ENCODE data around the gene MIPOL1. TPM values are rescaled to one million over a fixed set of nuclear protein-coding genes. Genes with fewer than 3 reads are reported as not detected.
"Not testable (repeated sequence)": the region's sequence is repeated elsewhere in the genome, so short reads cannot be mapped to it uniquely, and the experiment has no call there.

Gene MIPOL1
- total RNA-seq, 2 donors from 2014 or later, result 0.23 TPM; not detected in 1

- not testable (repeated sequence) for H3K9me3 Mint-ChIP-seq; H3K27ac Mint-ChIP-seq; H3K36me3 Mint-ChIP-seq; DNase-seq (ENCODE audit: low spot score in 2 of 2); ATAC-seq
Observed at GRCh38 chr14:37180886-37181285, 16.9 kb upstream of the MIPOL1 start.

- ATAC-seq (no peak), DNase-seq (ENCODE audit: low spot score in 2 of 2) (no peak)
- Mint-ChIP-seq H3K36me3 (peaks cover 5% of the 10 kb centered on the region in 2 donors), H3K9me3 (peaks cover 8% of the 10 kb centered on the region in 2 donors), H3K27ac (no peak overlapping the region)
Observed at GRCh38 chr14:37181441-37181840, 16.3 kb upstream of the MIPOL1 start.

- ATAC-seq; DNase-seq (ENCODE audit: low spot score in 2 of 2); H3K27ac Mint-ChIP-seq: not testable (repeated sequence)
- Mint-ChIP-seq H3K36me3 (peaks cover 5 to 11% of the 10 kb centered on the region in 2 donors), H3K9me3 (peaks cover 9 to 14% of the 10 kb centered on the region in 2 donors)
Observed at GRCh38 chr14:37184520-37184919, 13.2 kb upstream of the MIPOL1 start.

GRCh38 chr14:37185670-37186069 lies 12.1 kb upstream of the MIPOL1 start:
- DNase-seq (ENCODE audit: low spot score in 2 of 2) (no peak), ATAC-seq (no peak)
- peaks cover 18 to 20% of the 10 kb centered on the region in 2 donors for H3K9me3 Mint-ChIP-seq
- H3K36me3 Mint-ChIP-seq, result peaks cover 5 to 11% of the 10 kb centered on the region in 2 donors
- no peak overlapping the region for H3K27ac Mint-ChIP-seq

GRCh38 chr14:37186865-37187264 lies 10.9 kb upstream of the MIPOL1 start:
- H3K27ac Mint-ChIP-seq, result no peak overlapping the region
- peaks cover 20 to 23% of the 10 kb centered on the region in 2 donors for H3K9me3 Mint-ChIP-seq
- DNase-seq (ENCODE audit: low spot score in 2 of 2) (no peak), ATAC-seq (no peak)
- H3K36me3 Mint-ChIP-seq, result peaks cover 5 to 11% of the 10 kb centered on the region in 2 donors

- H3K27ac Mint-ChIP-seq, result no peak overlapping the region
- ATAC-seq (no peak), DNase-seq (ENCODE audit: low spot score in 2 of 2) (no peak)
- peaks cover 19% of the 10 kb centered on the region in 2 donors for H3K9me3 Mint-ChIP-seq
- peaks cover 1 to 7% of the 10 kb centered on the region in 2 donors for H3K36me3 Mint-ChIP-seq
Observed at GRCh38 chr14:37187294-37187693, 10.4 kb upstream of the MIPOL1 start.

GRCh38 chr14:37187840-37188577 lies 9.7 kb upstream of the MIPOL1 start:
- peaks cover 19% of the 10 kb centered on the region in 2 donors for H3K9me3 Mint-ChIP-seq
- not testable (repeated sequence) for DNase-seq (ENCODE audit: low spot score in 2 of 2)

GRCh38 chr14:37189733-37190132 lies 8.0 kb upstream of the MIPOL1 start:
- peaks cover 19% of the 10 kb centered on the region in 2 donors for H3K9me3 Mint-ChIP-seq
- not testable (repeated sequence) for H3K36me3 Mint-ChIP-seq; H3K27ac Mint-ChIP-seq; DNase-seq (ENCODE audit: low spot score in 2 of 2); ATAC-seq

More at GRCh38 chr14:37187840-37188577, 9.7 kb upstream of the MIPOL1 start:
- not testable (repeated sequence) for H3K36me3 Mint-ChIP-seq, H3K27ac Mint-ChIP-seq, ATAC-seq

GRCh38 chr14:37194698-37195097 lies 3.0 kb upstream of the MIPOL1 start:
- Mint-ChIP-seq H3K36me3 (peaks cover 5 to 14% of the 10 kb centered on the region in 2 donors), H3K27ac (no peak overlapping the region), H3K9me3 (peaks cover 9 to 12% of the 10 kb centered on the region in 2 donors)
- DNase-seq (ENCODE audit: low spot score in 2 of 2) (no peak), ATAC-seq (no peak)

GRCh38 chr14:37195327-37195726 lies 2.4 kb upstream of the MIPOL1 start:
- DNase-seq (ENCODE audit: low spot score in 2 of 2), result no peak
- ATAC-seq, result no peak
- Mint-ChIP-seq H3K36me3 (peaks cover 5 to 14% of the 10 kb centered on the region in 2 donors), H3K27ac (no peak overlapping the region), H3K9me3 (peaks cover 6 to 8% of the 10 kb centered on the region in 2 donors)

- Mint-ChIP-seq H3K9me3 (peaks cover 0 to 3% of the 10 kb centered on the region in 2 donors), H3K27ac (no peak overlapping the region), H3K36me3 (peaks cover 5 to 14% of the 10 kb centered on the region in 2 donors)
- no peak for DNase-seq (ENCODE audit: low spot score in 2 of 2)
- no peak for ATAC-seq
Observed at GRCh38 chr14:37196604-37197420, 925 bp upstream of the MIPOL1 start.

- DNase-seq (ENCODE audit: low spot score in 2 of 2), result no peak
- peaks cover 5 to 14% of the 10 kb centered on the region in 2 donors for H3K36me3 Mint-ChIP-seq
- H3K9me3 Mint-ChIP-seq, result no peaks in the 10 kb centered on the region
- no peak overlapping the region for H3K27ac Mint-ChIP-seq
- no peak for ATAC-seq
Observed at GRCh38 chr14:37198273-37198598, 499 bp downstream of the MIPOL1 start.

- DNase-seq (ENCODE audit: low spot score in 2 of 2), result no peak
- peaks cover 5 to 14% of the 10 kb centered on the region in 2 donors for H3K36me3 Mint-ChIP-seq
- no peaks in the 10 kb centered on the region for H3K9me3 Mint-ChIP-seq
- ATAC-seq, result no peak
- no peak overlapping the region for H3K27ac Mint-ChIP-seq
Observed at GRCh38 chr14:37198907-37199306, 1.2 kb downstream of the MIPOL1 start.

- no peak for DNase-seq (ENCODE audit: low spot score in 2 of 2)
- Mint-ChIP-seq H3K27ac (no peak overlapping the region), H3K36me3 (peaks cover 5 to 20% of the 10 kb centered on the region in 2 donors), H3K9me3 (peaks cover 10 to 12% of the 10 kb centered on the region in 2 donors)
- no peak for ATAC-seq
Observed at GRCh38 chr14:37201724-37202123, 4.0 kb downstream of the MIPOL1 start.

GRCh38 chr14:37202265-37202664 lies 4.5 kb downstream of the MIPOL1 start:
- Mint-ChIP-seq H3K27ac (no peak overlapping the region), H3K9me3 (peaks cover 14 to 15% of the 10 kb centered on the region in 2 donors), H3K36me3 (peaks cover 5 to 18% of the 10 kb centered on the region in 2 donors)
- ATAC-seq, result no peak
- DNase-seq (ENCODE audit: low spot score in 2 of 2), result no peak

- peaks cover 14 to 15% of the 10 kb centered on the region in 2 donors for H3K9me3 Mint-ChIP-seq
- peaks cover 5 to 13% of the 10 kb centered on the region in 2 donors for H3K36me3 Mint-ChIP-seq
- DNase-seq (ENCODE audit: low spot score in 2 of 2) (no peak), ATAC-seq (no peak)
- no peak overlapping the region for H3K27ac Mint-ChIP-seq
Observed at GRCh38 chr14:37202812-37203211, 5.1 kb downstream of the MIPOL1 start.

GRCh38 chr14:37203423-37203822 lies 5.7 kb downstream of the MIPOL1 start:
- no peak for DNase-seq (ENCODE audit: low spot score in 2 of 2)
- ATAC-seq, result no peak
- Mint-ChIP-seq H3K9me3 (peaks cover 14 to 15% of the 10 kb centered on the region in 2 donors), H3K27ac (no peak overlapping the region), H3K36me3 (peaks cover 0 to 6% of the 10 kb centered on the region in 2 donors)
